ENCODE results near the gene GPHN. TPM values are rescaled to one million over a fixed set of nuclear protein-coding genes. Genes with fewer than 3 reads are reported as not detected.

Gene GPHN
- total and polyA plus RNA-seq, 2 donors (not counting 3 experiments of a cell fraction or from before 2014, with no cell fraction given), result 5.1 to 23.2 TPM

DNA sequence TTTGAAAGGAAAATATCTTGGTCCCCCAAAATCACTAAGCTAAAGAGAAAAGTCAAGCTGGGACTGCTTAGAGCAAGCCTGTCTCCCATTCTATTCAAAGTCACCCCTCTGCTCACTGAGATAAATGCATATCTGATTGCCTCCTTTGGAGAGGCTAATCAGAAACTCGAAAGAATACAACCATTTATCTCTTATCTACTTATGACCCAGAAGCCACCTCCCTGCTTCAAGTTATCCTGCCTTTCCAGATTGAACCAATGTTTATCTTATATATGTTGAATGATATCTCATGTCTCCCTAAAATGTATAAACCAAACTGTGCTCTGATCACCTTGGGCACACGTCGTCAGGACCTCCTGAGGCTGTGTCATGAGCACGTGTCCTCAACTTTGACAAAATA is 36.4 kb upstream of the GPHN start:
- ChIA-PET CTCF (no interaction called here), POLR2A (no interaction called here)
- Histone ChIP-seq H3K36me3 (ENCODE audit: control insufficient read depth in 2 of 2, extremely low read depth in 1 of 2, insufficient read depth in 2 of 2, low read length in 2 of 2) (no peaks in the 10 kb centered on the region), H3K9me3 (replicated peaks; ENCODE audit: control insufficient read depth, insufficient read depth, low read length) (no peaks in the 10 kb centered on the region), H3K4me2 (ENCODE audit: insufficient read depth, low read length) (no peak overlapping the region), H3K9ac (replicated peaks; ENCODE audit: extremely low read depth, insufficient read depth, low read length) (no peak overlapping the region), H3K79me2 (ENCODE audit: control insufficient read depth, insufficient read depth, low read length) (no peaks in the 10 kb centered on the region), H2AFZ (ENCODE audit: low read depth, low read length) (no peak overlapping the region), H3K27me3 (ENCODE audit: control insufficient read depth in 2 of 2, insufficient read depth in 2 of 2, low read length in 2 of 2) (no peaks in the 10 kb centered on the region), H3K9me1 (replicated peaks; ENCODE audit: control insufficient read depth, extremely low read depth, insufficient read depth, low read length) (no peaks in the 10 kb centered on the region), H4K20me1 (replicated peaks; ENCODE audit: control insufficient read depth, extremely low read depth, insufficient read depth, low read length) (no peaks in the 10 kb centered on the region), H3K27ac (ENCODE audit: insufficient read depth, low read depth, low read length) (no peak overlapping the region), H3K4me1 (ENCODE audit: control insufficient read depth, extremely low read depth, insufficient read depth, low read length) (no peaks in the 10 kb centered on the region), H3K4me3 (replicated peaks in 1 of 3; ENCODE audit: insufficient read depth in 1 of 3, low read depth in 1 of 3, low read length in 3 of 3) (no peak overlapping the region)
- DNase-seq (ENCODE audit: low read depth, low spot score) (no peak), FAIRE-seq (no peak)
- BruUV-seq (replicated peaks), result no TSS peak
- intact Hi-C loops (cut with micrococcal nuclease), result no loop called here
- dilution Hi-C loops (cut with MboI; ENCODE audit: extremely low pct_ligation_motif_present, low sequenced_read_pairs), result no loop called here
- TF ChIP-seq, protein P1, sequence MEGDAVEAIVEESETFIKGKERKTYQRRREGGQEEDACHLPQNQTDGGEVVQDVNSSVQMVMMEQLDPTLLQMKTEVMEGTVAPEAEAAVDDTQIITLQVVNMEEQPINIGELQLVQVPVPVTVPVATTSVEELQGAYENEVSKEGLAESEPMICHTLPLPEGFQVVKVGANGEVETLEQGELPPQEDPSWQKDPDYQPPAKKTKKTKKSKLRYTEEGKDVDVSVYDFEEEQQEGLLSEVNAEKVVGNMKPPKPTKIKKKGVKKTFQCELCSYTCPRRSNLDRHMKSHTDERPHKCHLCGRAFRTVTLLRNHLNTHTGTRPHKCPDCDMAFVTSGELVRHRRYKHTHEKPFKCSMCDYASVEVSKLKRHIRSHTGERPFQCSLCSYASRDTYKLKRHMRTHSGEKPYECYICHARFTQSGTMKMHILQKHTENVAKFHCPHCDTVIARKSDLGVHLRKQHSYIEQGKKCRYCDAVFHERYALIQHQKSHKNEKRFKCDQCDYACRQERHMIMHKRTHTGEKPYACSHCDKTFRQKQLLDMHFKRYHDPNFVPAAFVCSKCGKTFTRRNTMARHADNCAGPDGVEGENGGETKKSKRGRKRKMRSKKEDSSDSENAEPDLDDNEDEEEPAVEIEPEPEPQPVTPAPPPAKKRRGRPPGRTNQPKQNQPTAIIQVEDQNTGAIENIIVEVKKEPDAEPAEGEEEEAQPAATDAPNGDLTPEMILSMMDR (IDR thresholded peaks at IDR 0.05; ENCODE audit: extremely low read depth in 1 of 2, insufficient read depth in 1 of 2, low read depth in 1 of 2, low read length in 2 of 2), result no peak
- no peak for TF ChIP-seq EZH2 (IDR thresholded peaks at IDR 0.05; ENCODE audit: borderline replicate concordance, low read depth, low read length, severe bottlenecking)
- no peak for TF ChIP-seq GATA2 (IDR thresholded peaks at IDR 0.05; ENCODE audit: insufficient read depth, insufficient read length, low read depth, low read length)
- TF ChIP-seq POLR2AphosphoS5 (IDR thresholded peaks at IDR 0.05; ENCODE audit: insufficient read depth, low read depth, low read length), result no peak
- no peak for TF ChIP-seq MYC (IDR thresholded peaks at IDR 0.05; ENCODE audit: low read depth, low read length)
- TF ChIP-seq POLR2A (IDR thresholded peaks at IDR 0.05; ENCODE audit: low read depth, low read length), result no peak
- no peak for TF ChIP-seq FOS (IDR thresholded peaks at IDR 0.05; ENCODE audit: borderline replicate concordance, insufficient read depth, low read length)
- no peak for TF ChIP-seq JUN (IDR thresholded peaks at IDR 0.05; ENCODE audit: borderline replicate concordance, insufficient read depth, insufficient read length, low read depth)
- TF ChIP-seq, protein P2, sequence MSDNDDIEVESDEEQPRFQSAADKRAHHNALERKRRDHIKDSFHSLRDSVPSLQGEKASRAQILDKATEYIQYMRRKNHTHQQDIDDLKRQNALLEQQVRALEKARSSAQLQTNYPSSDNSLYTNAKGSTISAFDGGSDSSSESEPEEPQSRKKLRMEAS (IDR thresholded peaks at IDR 0.05; ENCODE audit: insufficient read depth, insufficient read length), result no peak
